ENCODE data around the gene DENND2A.

DNA sequence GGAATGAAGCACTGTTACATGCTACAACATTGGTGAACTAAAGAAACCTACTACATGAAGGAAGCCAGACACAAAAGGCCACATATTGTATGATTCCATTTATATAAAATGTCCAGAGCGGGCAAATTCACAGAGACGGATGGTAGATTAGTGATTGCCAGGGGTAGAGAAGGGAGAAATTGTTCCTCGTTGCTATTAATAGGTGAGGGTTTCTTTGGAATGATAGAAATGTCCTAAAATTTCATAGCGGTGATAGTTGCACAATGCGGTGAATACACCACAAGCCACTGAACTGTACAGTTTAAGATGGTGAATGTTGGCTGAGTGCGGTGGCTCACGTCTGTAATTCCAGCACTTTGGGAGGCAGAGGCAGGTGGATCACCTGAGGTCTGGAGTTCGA, 29.0 kb downstream of the DENND2A start:
- TF ChIP-seq, protein P1, sequence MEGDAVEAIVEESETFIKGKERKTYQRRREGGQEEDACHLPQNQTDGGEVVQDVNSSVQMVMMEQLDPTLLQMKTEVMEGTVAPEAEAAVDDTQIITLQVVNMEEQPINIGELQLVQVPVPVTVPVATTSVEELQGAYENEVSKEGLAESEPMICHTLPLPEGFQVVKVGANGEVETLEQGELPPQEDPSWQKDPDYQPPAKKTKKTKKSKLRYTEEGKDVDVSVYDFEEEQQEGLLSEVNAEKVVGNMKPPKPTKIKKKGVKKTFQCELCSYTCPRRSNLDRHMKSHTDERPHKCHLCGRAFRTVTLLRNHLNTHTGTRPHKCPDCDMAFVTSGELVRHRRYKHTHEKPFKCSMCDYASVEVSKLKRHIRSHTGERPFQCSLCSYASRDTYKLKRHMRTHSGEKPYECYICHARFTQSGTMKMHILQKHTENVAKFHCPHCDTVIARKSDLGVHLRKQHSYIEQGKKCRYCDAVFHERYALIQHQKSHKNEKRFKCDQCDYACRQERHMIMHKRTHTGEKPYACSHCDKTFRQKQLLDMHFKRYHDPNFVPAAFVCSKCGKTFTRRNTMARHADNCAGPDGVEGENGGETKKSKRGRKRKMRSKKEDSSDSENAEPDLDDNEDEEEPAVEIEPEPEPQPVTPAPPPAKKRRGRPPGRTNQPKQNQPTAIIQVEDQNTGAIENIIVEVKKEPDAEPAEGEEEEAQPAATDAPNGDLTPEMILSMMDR (IDR thresholded peaks at IDR 0.05; ENCODE audit: low read length), result no peak
- TF ChIP-seq EZH2 (IDR thresholded peaks at IDR 0.05; ENCODE audit: borderline replicate concordance, low read length), result no peak

Data from OCI-LY1 (cell line).